Panc1 (cell line): ENCODE data around the gene CEP170B.

ENCODE experiments used
- CTCF ChIP-seq: fragments of 450-650 bp; IDR thresholded peaks from 2 replicates; pipeline ENCODE4 v1.5.1; 2017; ENCODE audit warnings: mild to moderate bottlenecking
- REST ChIP-seq, 2 experiments: IDR thresholded peaks; 2 replicates each; pipeline ENCODE4 v1.6.1; 2011 to 2012; ENCODE audit warnings: low read depth in 2 of 2, control low read depth in 1 of 2, low read length in 1 of 2, mild to moderate bottlenecking in 1 of 2, moderate library complexity in 1 of 2; ENCODE audit not compliant: insufficient read depth in 1 of 2
- TCF7L2 ChIP-seq: IDR thresholded peaks from 2 replicates; pipeline ENCODE4 v1.6.1; 2011; ENCODE audit warnings: mild to moderate bottlenecking, low read depth, low read length, inconsistent platforms

- TF ChIP-seq CTCF, result no peak
- TF ChIP-seq REST (IDR thresholded peaks at IDR 0.05; ENCODE audit: insufficient read depth in 1 of 2, low read depth in 2 of 2, low read length in 1 of 2), result no peak
- no peak for TF ChIP-seq TCF7L2
Measured at GRCh38 chr14:104824353-104824997, 40.6 kb upstream of the CEP170B start.
